C4-2B (cell line): ENCODE results near the gene DYTN.

Experiments used
- H3K27ac ChIP-seq: fragments of 450-650 bp; 2 replicates; pipeline ENCODE4 v1.5.1; 2017
- CTCF ChIP-seq: fragments of 450-650 bp; conservative IDR thresholded peaks from 2 replicates; pipeline ENCODE4 v1.5.1; 2017; ENCODE audit warnings: mild to moderate bottlenecking
- ZFX ChIP-seq: fragments of 450-650 bp; IDR thresholded peaks from 2 replicates; pipeline ENCODE4 v1.6.1; 2017

DYTN gene

DNA sequence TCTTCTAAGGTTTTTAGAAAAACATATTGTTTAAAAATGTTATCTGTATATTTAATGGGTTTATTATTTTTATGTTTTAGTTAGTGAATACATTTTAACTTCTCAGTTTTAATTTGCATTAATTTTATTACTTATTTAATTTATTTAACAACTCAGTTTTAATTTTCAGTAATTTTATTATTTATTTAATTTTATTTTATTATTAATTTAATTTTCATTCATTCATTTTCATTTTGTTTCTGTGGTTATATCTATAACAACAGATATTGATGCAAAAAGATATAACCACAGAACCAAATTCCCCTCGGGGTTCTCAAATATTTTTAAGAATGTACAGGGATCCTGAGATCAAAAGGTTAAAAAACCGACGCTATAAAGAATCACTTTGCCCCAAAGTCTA, 52.9 kb downstream of the DYTN start:
- no peak overlapping the region for H3K27ac ChIP-seq

DNA sequence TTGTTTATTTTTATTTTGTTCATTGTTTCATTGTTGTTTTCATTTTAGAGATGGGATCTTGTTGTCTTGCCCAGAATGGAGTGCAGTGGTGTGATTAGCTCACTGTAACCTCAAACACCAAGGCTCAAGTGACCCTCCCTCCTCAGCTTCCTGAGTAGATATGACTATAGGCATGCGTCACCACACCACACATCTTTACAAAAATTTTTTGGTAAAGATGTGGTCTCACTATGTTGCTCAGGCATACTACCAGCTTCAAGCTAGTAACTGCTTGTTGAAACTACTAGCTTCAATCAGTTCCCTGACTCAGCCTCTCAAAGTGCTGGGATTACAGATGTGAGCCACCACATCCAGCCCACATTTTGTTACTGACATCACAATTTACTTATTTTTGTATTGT, 61.1 kb downstream of the DYTN start:
- no peak overlapping the region for H3K27ac ChIP-seq
- no peak for TF ChIP-seq CTCF
- no peak for TF ChIP-seq ZFX

More for the DNA sequence above, 52.9 kb downstream of the DYTN start:
- TF ChIP-seq CTCF (no peak), ZFX (no peak)

- H3K27ac ChIP-seq: no peak overlapping the region
- no peak for TF ChIP-seq CTCF
- TF ChIP-seq ZFX: no peak
These were observed 70.2 kb downstream of the DYTN start for GRCh38 chr2:206647985-206648384.

GRCh38 chr2:206642075-206643025, 75.8 kb downstream of the DYTN start, which contains the start of gene FAM237A:
Gene FAM237A (plus strand): TSS chr2:206642487. CDS start chr2:206644237, 1,750 bp downstream.
- TF ChIP-seq CTCF (no peak), ZFX (no peak)
- no peak within 1 kb of the TSS for H3K27ac ChIP-seq

DNA sequence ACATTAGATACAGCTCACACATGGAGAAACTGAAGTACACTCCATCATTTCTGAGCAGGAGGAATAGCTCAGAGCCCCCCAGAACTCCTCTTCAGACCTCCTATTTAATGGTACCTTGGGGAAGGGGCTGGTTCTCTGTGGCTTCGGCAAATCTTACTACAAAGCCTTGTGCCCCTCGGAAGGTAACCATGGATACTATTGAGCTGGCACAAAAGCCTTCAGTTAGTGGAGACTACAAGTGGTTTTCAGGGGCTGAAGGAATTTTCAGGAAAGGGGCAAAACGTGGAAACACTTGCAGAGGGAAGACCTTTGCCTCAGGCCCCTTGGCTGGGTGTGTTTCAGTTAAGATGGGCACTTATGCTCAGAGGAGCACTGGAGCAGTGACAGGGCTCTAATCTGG, 77.0 kb downstream of the DYTN start:
- TF ChIP-seq CTCF (no peak), ZFX (no peak)
- H3K27ac ChIP-seq: no peak overlapping the region

DNA sequence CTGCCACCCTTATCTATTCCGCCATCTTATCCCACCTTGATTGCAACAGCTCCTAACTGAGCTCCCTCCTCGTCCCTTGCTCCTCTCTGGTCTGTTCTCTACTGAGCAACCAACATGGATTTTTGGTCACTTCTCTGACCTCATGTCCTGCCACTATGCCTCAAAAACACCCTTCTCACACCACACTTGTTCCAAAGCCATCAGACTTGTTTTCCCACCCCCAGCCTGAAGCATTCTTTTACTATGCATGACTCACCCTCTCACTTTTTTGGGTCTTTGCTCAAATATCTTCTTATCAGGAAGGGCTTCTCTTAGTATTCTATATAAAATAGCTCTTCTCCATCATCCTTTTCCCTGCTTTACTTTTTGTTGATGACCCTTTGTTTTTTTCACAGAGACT, 78.6 kb downstream of the DYTN start:
- H3K27ac ChIP-seq: no peak overlapping the region
- no peak for TF ChIP-seq ZFX
- no peak for TF ChIP-seq CTCF

GRCh38 chr2:206635015-206635414, 83.2 kb downstream of the DYTN start:
- TF ChIP-seq ZFX: no peak
- no peak for TF ChIP-seq CTCF
- no peak overlapping the region for H3K27ac ChIP-seq
